Lung (tissue), 12 donors: ENCODE results near the gene PITPNM1. TPM values are rescaled to one million over a fixed set of nuclear protein-coding genes. Genes with fewer than 3 reads are reported as not detected.
"Not testable (repeated sequence)": the region's sequence is repeated elsewhere in the genome, so short reads cannot be mapped to it uniquely, and the experiment has no call there.

Source experiments
- ATAC-seq: fragments of 200-7000 bp; cut with Tn5 transposase; one replicate; pipeline ENCODE4 v1.9.1; 2020; ENCODE audit warnings: moderate number of reproducible peaks; ENCODE audit not compliant: insufficient read depth, low FRiP score
- DNase-seq, 3 donors: peaks; one replicate each; pipeline ENCODE4 v3.0.0-alpha.2; 2013 to 2017
- H3K27ac ChIP-seq, 2 donors: one replicate each; pipeline ENCODE4 v1.5.1; 2013; ENCODE audit warnings: mild to moderate bottlenecking in 2 of 2, moderate library complexity in 2 of 2, control low read depth in 1 of 2, inconsistent platforms in 1 of 2, low read depth in 1 of 2, low read length in 1 of 2
- H3K27me3 ChIP-seq, 3 donors: one replicate each; pipeline ENCODE4 v1.5.1; 2013; ENCODE audit warnings: low read length in 2 of 3; ENCODE audit not compliant: control insufficient read depth in 3 of 3, insufficient read depth in 3 of 3
- H3K36me3 ChIP-seq, 4 donors: one replicate each; pipeline ENCODE4 v1.5.1; 2013; ENCODE audit warnings: low read length in 4 of 4, mild to moderate bottlenecking in 1 of 4, moderate library complexity in 1 of 4; ENCODE audit not compliant: control insufficient read depth in 4 of 4, insufficient read depth in 4 of 4
- H3K4me1 ChIP-seq, 5 donors: one replicate each; pipeline ENCODE4 v1.5.1; 2013; ENCODE audit warnings: low read length in 5 of 5, mild to moderate bottlenecking in 2 of 5, moderate library complexity in 1 of 5; ENCODE audit not compliant: control insufficient read depth in 5 of 5, insufficient read depth in 5 of 5
- H3K4me3 ChIP-seq: one replicate; pipeline ENCODE4 v1.5.1; 2013; ENCODE audit warnings: mild to moderate bottlenecking, control low read depth, moderate library complexity
- H3K9ac ChIP-seq, 2 donors: one replicate each; pipeline ENCODE4 v1.5.1; 2013; ENCODE audit warnings: low read length in 2 of 2, control low read depth in 1 of 2; ENCODE audit not compliant: insufficient read depth in 1 of 2
- H3K9me3 ChIP-seq, 4 donors: one replicate each; pipeline ENCODE4 v1.5.1; 2013; ENCODE audit warnings: low read length in 3 of 4, mild to moderate bottlenecking in 1 of 4, moderate library complexity in 1 of 4; ENCODE audit not compliant: control insufficient read depth in 4 of 4, insufficient read depth in 3 of 4
- CTCF ChIP-seq: IDR thresholded peaks from 2 replicates; pipeline ENCODE4 v1.5.1; 2012; ENCODE audit warnings: mild to moderate bottlenecking; ENCODE audit errors: control extremely low read depth, extremely low read depth
- WGBS, 2 donors: extraction: QIAGEN DNeasy Blood & Tissue Kit; methylation state at CpG; one replicate each; pipeline ENCODE4 v1.1.7; 2013; 5-methylcytosine and 5-hydroxymethylcytosine counted together
- polyA plus RNA-seq, 2 donors: library from polyadenylated mRNA; stranded (reverse); fragments of 200-250 nt; gene quantifications; one replicate each; pipeline ENCODE4 v1.2.1, GENCODE V29; 2013
- total RNA-seq, 2 donors: library from RNA; depleted of rRNA in 1 of 2; stranded (reverse); fragments of >200 nt in 1 of 2; gene quantifications; one replicate each; pipeline ENCODE4 v1.2.1, GENCODE V29; 2014 to 2021
- donor health status: control.
- donor health status: control.
- donor health status: Bipolar disorder and iron deficiency.
- donor health status: healthy.
- donor health status: DM: yes; HTN: yes; CAD: no.

The PITPNM1 gene
- total and polyA plus RNA-seq, 4 donors, result 23.2 to 67.3 (median 36.3) TPM

GRCh38 chr11:67483831-67484665, 21.1 kb downstream of the PITPNM1 start:
- peak overlapping the region in 1 of 2 donors; percentile 80 for H3K27ac ChIP-seq
- WGBS, 2 donors, result 84 to 88% methylated on average over 16 of the region's 16 CpGs
- DNase-seq (no peak), ATAC-seq (no peak)
- no peaks in the 10 kb centered on the region for H3K9me3 ChIP-seq
- peaks cover 0 to 15% (median 13%) of the 10 kb centered on the region in 4 donors for H3K36me3 ChIP-seq
- H3K4me3 ChIP-seq, result no peak overlapping the region
- peak overlapping the region in 1 of 2 donors; percentile 35 for H3K9ac ChIP-seq
- H3K27me3 ChIP-seq, result no peaks in the 10 kb centered on the region
- no peak for TF ChIP-seq CTCF
- H3K4me1 ChIP-seq, result peaks cover 0 to 12% (median 7%) of the 10 kb centered on the region in 5 donors

GRCh38 chr11:67482827-67483798, 22.1 kb downstream of the PITPNM1 start, which contains the start of gene AIP:
AIP (plus strand) TSS chr11:67483026; CDS start chr11:67483159, 133 bp downstream.
- DNase-seq (peak; percentile 98 to 99 (median 99)), ATAC-seq (peak; percentile 98)
- peak within 1 kb of the TSS; percentile 26 to 92 for H3K9ac ChIP-seq
- H3K27ac ChIP-seq, result peak within 1 kb of the TSS; percentile 79 to 80
- peak within 1 kb of the TSS; percentile 48 for H3K4me3 ChIP-seq
- no peaks in the 10 kb centered on the region for H3K9me3 ChIP-seq
- H3K36me3 ChIP-seq, result peaks cover 0 to 14% (median 12%) of the 10 kb centered on the region in 4 donors
- H3K27me3 ChIP-seq, result no peaks in the 10 kb centered on the region
- peaks cover 0 to 12% (median 7%) of the 10 kb centered on the region in 5 donors for H3K4me1 ChIP-seq
- 10 to 12% methylated on average over 52 to 60 of the region's 60 CpGs for WGBS, 2 donors
- no peak for TF ChIP-seq CTCF

GRCh38 chr11:67482275-67482826, 22.8 kb downstream of the PITPNM1 start:
- Histone ChIP-seq H3K9ac (peak overlapping the region; percentile 26 to 50), H3K27ac (peak overlapping the region; percentile 79 to 80), H3K27me3 (no peaks in the 10 kb centered on the region), H3K36me3 (peaks cover 0 to 10% (median 5%) of the 10 kb centered on the region in 4 donors), H3K9me3 (no peaks in the 10 kb centered on the region), H3K4me3 (peak overlapping the region; percentile 27), H3K4me1 (peaks cover 0 to 12% (median 7%) of the 10 kb centered on the region in 5 donors)
- 33 to 36% methylated on average over 19 of the region's 19 CpGs for whole genome bisulfite sequencing, 2 donors
- DNase-seq (no peak), ATAC-seq (no peak)
- TF ChIP-seq CTCF, result no peak

GRCh38 chr11:67477344-67478050, 27.7 kb downstream of the PITPNM1 start:
- not testable (repeated sequence) for ATAC-seq, H3K27ac ChIP-seq, DNase-seq, H3K9ac ChIP-seq, H3K9me3 ChIP-seq, H3K4me3 ChIP-seq, H3K27me3 ChIP-seq, H3K4me1 ChIP-seq, H3K36me3 ChIP-seq
- WGBS, 2 donors, result 75 to 84% methylated on average over 12 to 14 of the region's 16 CpGs

GRCh38 chr11:67476692-67477091, 28.5 kb downstream of the PITPNM1 start:
- H3K9me3 ChIP-seq, H3K27ac ChIP-seq, DNase-seq, H3K27me3 ChIP-seq, H3K4me3 ChIP-seq, ATAC-seq, H3K36me3 ChIP-seq, H3K4me1 ChIP-seq, H3K9ac ChIP-seq: not testable (repeated sequence)
- 87 to 90% methylated on average over 10 of the region's 10 CpGs for WGBS, 2 donors
